ENCODE data around the gene SMIM12.

Gene SMIM12

GRCh38 chr1:34859446-34860200 is at the start of gene SMIM12:
SMIM12 (minus strand) TSS chr1:34859749; CDS start chr1:34855977, 3,772 bp downstream.
- in situ Hi-C loops (cut with MboI; ENCODE audit: low sequenced_read_pairs) = no loop called here

GRCh38 chr1:34908369-34908768 is 48.8 kb upstream of the SMIM12 start:
- in situ Hi-C loops (cut with MboI; ENCODE audit: low sequenced_read_pairs) = no loop called here

- in situ Hi-C loops (cut with MboI; ENCODE audit: low sequenced_read_pairs) = no loop called here
Observed at GRCh38 chr1:34907487-34908090, 48.0 kb upstream of the SMIM12 start.

- in situ Hi-C loops (cut with MboI; ENCODE audit: low sequenced_read_pairs) = no loop called here
Observed at GRCh38 chr1:34906756-34907155, 47.2 kb upstream of the SMIM12 start.

GRCh38 chr1:34906222-34906621 is 46.7 kb upstream of the SMIM12 start:
- in situ Hi-C loops (cut with MboI; ENCODE audit: low sequenced_read_pairs) = no loop called here

GRCh38 chr1:34905098-34905459 is 45.5 kb upstream of the SMIM12 start:
- in situ Hi-C loops (cut with MboI; ENCODE audit: low sequenced_read_pairs) = no loop called here

GRCh38 chr1:34904236-34905097 is 44.9 kb upstream of the SMIM12 start:
- in situ Hi-C loops (cut with MboI; ENCODE audit: low sequenced_read_pairs) = no loop called here

- in situ Hi-C loops (cut with MboI; ENCODE audit: low sequenced_read_pairs) = no loop called here
Observed at GRCh38 chr1:34901919-34902318, 42.4 kb upstream of the SMIM12 start.

GRCh38 chr1:34900775-34901502 is 41.4 kb upstream of the SMIM12 start:
- in situ Hi-C loops (cut with MboI; ENCODE audit: low sequenced_read_pairs) = no loop called here

GRCh38 chr1:34899906-34900305 is 40.4 kb upstream of the SMIM12 start:
- in situ Hi-C loops (cut with MboI; ENCODE audit: low sequenced_read_pairs) = no loop called here

- in situ Hi-C loops (cut with MboI; ENCODE audit: low sequenced_read_pairs) = no loop called here
Observed at GRCh38 chr1:34899471-34899870, 39.9 kb upstream of the SMIM12 start.

- in situ Hi-C loops (cut with MboI; ENCODE audit: low sequenced_read_pairs) = no loop called here
Observed at GRCh38 chr1:34898330-34898761, 38.8 kb upstream of the SMIM12 start.

- in situ Hi-C loops (cut with MboI; ENCODE audit: low sequenced_read_pairs) = no loop called here
Observed at GRCh38 chr1:34896612-34897011, 37.1 kb upstream of the SMIM12 start.

GRCh38 chr1:34889705-34890104 is 30.2 kb upstream of the SMIM12 start:
- in situ Hi-C loops (cut with MboI; ENCODE audit: low sequenced_read_pairs) = no loop called here

GRCh38 chr1:34887593-34887992 is 28.0 kb upstream of the SMIM12 start:
- in situ Hi-C loops (cut with MboI; ENCODE audit: low sequenced_read_pairs) = no loop called here

- in situ Hi-C loops (cut with MboI; ENCODE audit: low sequenced_read_pairs) = no loop called here
Observed at GRCh38 chr1:34885405-34886247, 26.1 kb upstream of the SMIM12 start.

- in situ Hi-C loops (cut with MboI; ENCODE audit: low sequenced_read_pairs) = no loop called here
Observed at GRCh38 chr1:34884961-34885360, 25.4 kb upstream of the SMIM12 start.

GRCh38 chr1:34884536-34884935 is 25.0 kb upstream of the SMIM12 start:
- in situ Hi-C loops (cut with MboI; ENCODE audit: low sequenced_read_pairs) = no loop called here

- in situ Hi-C loops (cut with MboI; ENCODE audit: low sequenced_read_pairs) = no loop called here
Observed at GRCh38 chr1:34879230-34879629, 19.7 kb upstream of the SMIM12 start.

GRCh38 chr1:34876406-34876805 is 16.9 kb upstream of the SMIM12 start:
- in situ Hi-C loops (cut with MboI; ENCODE audit: low sequenced_read_pairs) = no loop called here
